SHP77 (cell line): ENCODE measurements around the gene CDKN2B-AS1.

Source experiments
- DNase-seq, 2 experiments: peaks; one replicate each; lab custom pipeline; 2025; lab: John Stamatoyannopoulos, UW

Gene CDKN2B-AS1

GRCh38 chr9:21982861-21983560, 11.6 kb upstream of the CDKN2B-AS1 start:
- DNase-seq: no peak

GRCh38 chr9:21983561-21983935, 11.0 kb upstream of the CDKN2B-AS1 start:
- no peak for DNase-seq

GRCh38 chr9:21984101-21984500, 10.5 kb upstream of the CDKN2B-AS1 start:
- no peak for DNase-seq

GRCh38 chr9:21985964-21986667, 8.5 kb upstream of the CDKN2B-AS1 start:
- no peak for DNase-seq

- DNase-seq: peak in 1 of 2 experiments; percentile 4
These were observed 6.3 kb upstream of the CDKN2B-AS1 start for GRCh38 chr9:21988056-21988990.

GRCh38 chr9:21989440-21990189, 5.0 kb upstream of the CDKN2B-AS1 start:
- DNase-seq: no peak

- DNase-seq: peak in 1 of 2 experiments; percentile 6
These were observed 3.3 kb upstream of the CDKN2B-AS1 start for GRCh38 chr9:21991072-21991959.

GRCh38 chr9:21993007-21993406, 1.6 kb upstream of the CDKN2B-AS1 start:
- no peak for DNase-seq

GRCh38 chr9:21993893-21994555, 567 bp upstream of the CDKN2B-AS1 start, which contains the start of gene CDKN2A:
CDKN2A (minus strand) TSS chr9:21994392.
- peak; percentile 69 to 81 for DNase-seq

- peak in 1 of 2 experiments; percentile 44 for DNase-seq
These were observed 545 bp downstream of the CDKN2B-AS1 start for GRCh38 chr9:21995006-21995665.

GRCh38 chr9:21995666-21996398, 1.2 kb downstream of the CDKN2B-AS1 start:
- DNase-seq: peak; percentile 13 to 18

- DNase-seq: peak in 1 of 2 experiments; percentile 2
These were observed 1.8 kb downstream of the CDKN2B-AS1 start for GRCh38 chr9:21996438-21996837.

- DNase-seq: no peak
These were observed 2.3 kb downstream of the CDKN2B-AS1 start for GRCh38 chr9:21996858-21997257.

- DNase-seq: no peak
These were observed 2.9 kb downstream of the CDKN2B-AS1 start for GRCh38 chr9:21997480-21997879.

- no peak for DNase-seq
These were observed 3.4 kb downstream of the CDKN2B-AS1 start for GRCh38 chr9:21998026-21998425.

- DNase-seq: no peak
These were observed 7.4 kb downstream of the CDKN2B-AS1 start for GRCh38 chr9:22002038-22002437.

GRCh38 chr9:22005021-22005701, 10.6 kb downstream of the CDKN2B-AS1 start:
- no peak for DNase-seq
